ACC112 (cell line): ENCODE results near the gene CCL22.

ENCODE experiments used
- H2AFZ ChIP-seq: fragments of 200-600 bp; sonication (generic); one replicate; pipeline ENCODE4 v1.6.0; 2017; ENCODE audit warnings: antibody characterized with exemption, low read length; ENCODE audit not compliant: unreplicated experiment
- H3K27ac ChIP-seq: fragments of 200-600 bp; sonication (generic); 2 replicates; pipeline ENCODE4 v1.5.1; 2014; ENCODE audit warnings: low read depth, mild to moderate bottlenecking, antibody characterized with exemption, low read length, moderate library complexity
- H3K27me3 ChIP-seq: fragments of 200-600 bp; sonication (generic); 2 replicates; pipeline ENCODE4 v1.6.1; 2014; ENCODE audit warnings: mild to moderate bottlenecking, antibody characterized with exemption, low read length, moderate library complexity, mixed read lengths; ENCODE audit not compliant: insufficient read depth
- H3K36me3 ChIP-seq: fragments of 200-600 bp; sonication (generic); 2 replicates; pipeline ENCODE4 v1.6.1; 2016; ENCODE audit warnings: mild to moderate bottlenecking, antibody characterized with exemption, low read length, moderate library complexity, mixed read lengths; ENCODE audit not compliant: insufficient read depth
- H3K4me1 ChIP-seq: fragments of 200-600 bp; sonication (generic); one replicate; pipeline ENCODE4 v1.6.1; 2016; ENCODE audit warnings: low read length, mixed read lengths; ENCODE audit not compliant: insufficient read depth, unreplicated experiment, control insufficient read depth
- H3K4me3 ChIP-seq: fragments of 200-600 bp; sonication (generic); 2 replicates; pipeline ENCODE4 v1.5.1; 2014; ENCODE audit warnings: mild to moderate bottlenecking, low read depth, low read length
- H3K79me2 ChIP-seq: fragments of 200-600 bp; sonication (generic); one replicate; pipeline ENCODE4 v1.6.0; 2016; ENCODE audit warnings: low read length; ENCODE audit not compliant: control insufficient read depth, unreplicated experiment, insufficient read depth

CCL22 gene

GRCh38 chr16:57385083-57385482 is 26.5 kb downstream of the CCL22 start:
- Histone ChIP-seq H3K79me2 (no peaks in the 10 kb centered on the region), H3K36me3 (no peaks in the 10 kb centered on the region), H3K4me1 (peaks cover 5% of the 10 kb centered on the region), H2AFZ (no peak overlapping the region), H3K27ac (no peak overlapping the region), H3K27me3 (0 out of 2 replicates have a peak, but pooled peaks cover 2% of the 10 kb centered on the region), H3K4me3 (no peak overlapping the region)

GRCh38 chr16:57386381-57386951 is 27.9 kb downstream of the CCL22 start:
- no peak overlapping the region for H2AFZ ChIP-seq
- H3K27ac ChIP-seq: no peak overlapping the region
- H3K79me2 ChIP-seq: no peaks in the 10 kb centered on the region
- H3K4me1 ChIP-seq: peaks cover 5% of the 10 kb centered on the region
- no peaks in the 10 kb centered on the region for H3K36me3 ChIP-seq
- H3K4me3 ChIP-seq: no peak overlapping the region
- H3K27me3 ChIP-seq: peaks cover 12% of the 10 kb centered on the region; the same call in 1 of the 2 replicates

- H3K27ac ChIP-seq: no peak overlapping the region
- H3K4me1 ChIP-seq: peaks cover 5% of the 10 kb centered on the region
- H3K4me3 ChIP-seq: no peak overlapping the region
- no peaks in the 10 kb centered on the region for H3K79me2 ChIP-seq
- H3K36me3 ChIP-seq: no peaks in the 10 kb centered on the region
- H3K27me3 ChIP-seq: peaks cover 18% of the 10 kb centered on the region
- H2AFZ ChIP-seq: no peak overlapping the region
Observed at GRCh38 chr16:57387598-57388354, 29.2 kb downstream of the CCL22 start.

- H3K4me1 ChIP-seq: peaks cover 5% of the 10 kb centered on the region
- H3K36me3 ChIP-seq: no peaks in the 10 kb centered on the region
- no peak overlapping the region for H3K27ac ChIP-seq
- peaks cover 18% of the 10 kb centered on the region for H3K27me3 ChIP-seq
- no peak overlapping the region for H3K4me3 ChIP-seq
- no peaks in the 10 kb centered on the region for H3K79me2 ChIP-seq
- no peak overlapping the region for H2AFZ ChIP-seq
Observed at GRCh38 chr16:57388359-57389086, 29.9 kb downstream of the CCL22 start.

GRCh38 chr16:57389087-57389468 is 30.5 kb downstream of the CCL22 start:
- Histone ChIP-seq H3K4me1 (peaks cover 5% of the 10 kb centered on the region), H2AFZ (no peak overlapping the region), H3K36me3 (no peaks in the 10 kb centered on the region), H3K27me3 (peaks cover 23% of the 10 kb centered on the region), H3K27ac (no peak overlapping the region), H3K79me2 (no peaks in the 10 kb centered on the region), H3K4me3 (no peak overlapping the region)

- no peak overlapping the region for H3K27ac ChIP-seq
- H3K4me3 ChIP-seq: no peak overlapping the region
- no peaks in the 10 kb centered on the region for H3K36me3 ChIP-seq
- peaks cover 26% of the 10 kb centered on the region for H3K27me3 ChIP-seq
- peaks cover 5% of the 10 kb centered on the region for H3K4me1 ChIP-seq
- no peak overlapping the region for H2AFZ ChIP-seq
- no peaks in the 10 kb centered on the region for H3K79me2 ChIP-seq
Observed at GRCh38 chr16:57390636-57391295, 32.2 kb downstream of the CCL22 start.

- Histone ChIP-seq H3K36me3 (no peaks in the 10 kb centered on the region), H2AFZ (no peak overlapping the region), H3K27me3 (peaks cover 26% of the 10 kb centered on the region), H3K4me3 (no peak overlapping the region), H3K79me2 (no peaks in the 10 kb centered on the region), H3K27ac (no peak overlapping the region), H3K4me1 (peaks cover 4% of the 10 kb centered on the region)
Observed at GRCh38 chr16:57391300-57391699, 32.7 kb downstream of the CCL22 start.

GRCh38 chr16:57391708-57392107 is 33.1 kb downstream of the CCL22 start:
- Histone ChIP-seq H2AFZ (no peak overlapping the region), H3K79me2 (no peaks in the 10 kb centered on the region), H3K27me3 (peaks cover 28% of the 10 kb centered on the region), H3K4me3 (no peak overlapping the region), H3K27ac (no peak overlapping the region), H3K36me3 (no peaks in the 10 kb centered on the region), H3K4me1 (peaks cover under 1% of the 10 kb centered on the region)

GRCh38 chr16:57392694-57393093 is 34.1 kb downstream of the CCL22 start:
- Histone ChIP-seq H3K27me3 (peaks cover 33% of the 10 kb centered on the region), H3K36me3 (no peaks in the 10 kb centered on the region), H3K27ac (no peak overlapping the region), H3K4me1 (no peaks in the 10 kb centered on the region), H3K4me3 (no peak overlapping the region), H2AFZ (no peak overlapping the region), H3K79me2 (no peaks in the 10 kb centered on the region)

- H3K27ac ChIP-seq: no peak overlapping the region
- H3K79me2 ChIP-seq: no peaks in the 10 kb centered on the region
- peaks cover 33% of the 10 kb centered on the region for H3K27me3 ChIP-seq
- no peak overlapping the region for H3K4me3 ChIP-seq
- no peaks in the 10 kb centered on the region for H3K4me1 ChIP-seq
- no peak overlapping the region for H2AFZ ChIP-seq
- H3K36me3 ChIP-seq: no peaks in the 10 kb centered on the region
Observed at GRCh38 chr16:57394444-57394843, 35.9 kb downstream of the CCL22 start.
